GM18909 (cell line): ENCODE results near the gene POLD2.

Experiments
- ATAC-seq: cut with Tn5 transposase; IDR thresholded peaks from one replicate; pipeline ENCODE4 v1.9.1; 2021; ENCODE audit warnings: mild to moderate bottlenecking; ENCODE audit not compliant: unreplicated experiment, poor library complexity

The POLD2 gene

DNA sequence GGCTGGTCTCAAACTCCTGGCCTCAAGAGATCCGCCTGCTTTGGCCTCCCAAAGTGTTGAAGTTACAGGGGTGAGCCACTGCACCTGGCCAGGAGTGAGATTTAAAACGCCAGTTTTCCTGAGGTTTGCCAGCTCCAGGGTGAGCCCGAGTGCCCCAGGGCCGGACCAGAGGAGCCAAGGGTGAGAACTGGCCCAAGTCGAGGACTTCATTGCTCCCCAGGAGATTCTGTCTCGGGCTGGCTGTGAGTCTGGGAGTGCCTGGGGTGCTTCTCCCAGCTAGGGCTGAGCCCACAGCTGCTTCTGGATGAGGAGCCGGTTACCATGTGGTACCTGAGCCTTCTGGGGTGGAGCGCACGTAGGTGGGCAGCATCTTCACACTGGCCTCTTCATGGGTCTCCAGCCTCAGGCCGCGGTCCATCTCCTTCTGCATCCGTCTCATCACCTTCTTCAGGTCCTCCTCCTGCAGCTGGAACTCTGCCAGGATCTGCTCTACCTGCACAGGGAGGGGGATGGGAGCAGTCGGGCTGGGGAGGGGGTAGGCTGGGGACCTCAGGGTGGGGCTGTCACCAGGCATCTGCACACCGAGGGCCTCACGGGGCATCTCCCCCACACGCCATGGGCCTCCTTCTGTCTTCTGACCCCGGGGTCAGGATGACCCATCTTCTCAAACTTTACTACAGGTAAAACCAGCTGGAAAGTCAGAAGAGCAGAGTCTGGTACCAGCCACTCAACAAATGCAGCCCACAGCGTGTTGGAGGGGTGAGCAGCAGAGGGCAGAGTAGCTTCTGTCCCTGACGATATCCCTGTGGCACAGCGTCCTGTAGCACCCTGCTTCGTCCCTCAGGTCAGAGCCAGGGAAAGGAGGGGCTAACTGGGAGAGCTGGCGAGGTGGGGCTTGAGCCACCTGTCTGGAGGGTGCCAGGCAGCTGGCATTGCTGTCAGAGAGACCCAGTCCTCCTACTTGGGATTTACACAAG is 29.9 kb upstream of the POLD2 start:
- ATAC-seq, result no peak

DNA sequence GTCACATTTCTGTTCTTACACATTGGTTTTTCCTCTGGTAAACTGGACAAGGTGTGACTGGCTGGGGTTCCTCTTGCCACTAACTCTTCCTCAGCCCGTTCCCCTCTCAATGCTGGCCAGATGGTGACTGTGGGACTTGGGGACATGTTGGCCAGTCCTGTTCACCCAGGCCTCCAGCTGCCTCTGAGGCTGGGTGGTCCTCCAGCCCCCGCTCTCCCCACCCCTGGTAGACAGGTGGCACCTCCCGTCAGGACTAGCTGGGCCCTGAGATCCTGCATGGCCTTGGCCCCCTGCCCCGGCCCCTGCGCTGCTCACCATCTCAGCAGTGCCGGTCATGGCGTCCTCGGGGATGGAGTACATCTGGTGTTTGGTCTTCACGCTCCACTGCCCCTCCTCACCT is 28.6 kb upstream of the POLD2 start:
- no peak for ATAC-seq

DNA sequence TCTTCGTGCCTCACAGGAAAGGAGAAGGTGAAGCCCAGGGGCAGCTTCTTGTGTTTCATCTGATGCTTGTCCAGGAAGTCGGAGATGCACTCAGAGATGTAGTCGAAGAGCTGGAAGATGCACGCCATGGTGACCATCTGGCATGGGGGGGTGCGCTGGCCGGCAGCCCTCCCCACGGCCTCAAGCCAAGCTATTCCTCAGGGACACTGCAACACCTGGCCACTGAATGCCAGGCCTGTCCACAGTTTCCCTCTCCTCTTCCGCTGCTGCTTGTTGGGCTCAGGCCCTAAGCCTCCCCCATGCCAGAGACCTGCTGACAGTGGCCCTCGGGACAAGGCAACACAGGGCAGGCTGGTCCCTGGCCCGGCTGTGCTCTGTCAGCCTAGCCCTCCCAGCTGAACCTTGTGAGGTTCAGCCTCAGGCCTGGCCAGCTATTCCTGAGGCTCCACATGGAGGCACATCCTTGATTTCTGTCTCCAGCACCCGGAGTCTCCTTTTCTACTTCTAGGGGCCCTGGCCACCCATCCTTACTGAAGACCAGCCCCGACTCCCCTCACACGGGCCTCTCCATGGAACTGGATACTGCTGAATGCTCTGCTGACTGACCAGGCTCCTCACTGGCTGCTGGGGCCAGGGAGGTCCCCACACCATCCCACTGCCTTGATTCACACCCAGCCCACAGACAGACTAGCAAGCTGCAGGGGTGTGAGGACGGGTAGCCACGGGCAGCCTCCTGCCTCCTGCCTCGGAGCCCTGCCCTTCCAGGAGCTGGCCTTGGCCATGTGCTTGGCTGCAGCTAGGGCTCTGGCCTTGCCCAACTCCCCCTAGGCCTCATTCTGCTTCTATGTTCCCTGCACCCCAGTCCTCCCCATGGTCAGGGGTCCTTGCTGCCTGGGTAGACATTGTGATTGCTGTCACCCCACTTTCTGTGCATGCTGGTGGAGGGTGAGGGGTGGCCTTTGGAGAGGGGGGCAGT is 27.9 kb upstream of the POLD2 start:
- no peak for ATAC-seq

DNA sequence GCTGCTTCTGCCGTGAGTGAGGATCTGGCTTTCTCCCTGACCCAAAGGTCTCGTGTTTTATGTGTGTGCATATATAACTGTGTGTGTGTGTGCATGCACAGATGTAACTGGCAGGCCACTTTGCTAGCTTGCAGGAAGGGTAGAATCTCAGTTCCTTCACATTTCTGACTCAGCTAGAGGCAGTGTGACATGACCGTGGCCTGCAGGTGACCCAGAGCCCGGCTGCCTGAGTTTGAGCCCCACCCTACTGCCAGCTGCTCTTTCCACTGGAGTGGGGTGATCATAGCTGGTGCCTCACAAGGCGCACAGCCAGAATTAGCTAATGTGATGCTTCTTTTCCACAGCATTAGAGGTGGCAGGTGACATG is 27.1 kb upstream of the POLD2 start:
- ATAC-seq, result no peak

DNA sequence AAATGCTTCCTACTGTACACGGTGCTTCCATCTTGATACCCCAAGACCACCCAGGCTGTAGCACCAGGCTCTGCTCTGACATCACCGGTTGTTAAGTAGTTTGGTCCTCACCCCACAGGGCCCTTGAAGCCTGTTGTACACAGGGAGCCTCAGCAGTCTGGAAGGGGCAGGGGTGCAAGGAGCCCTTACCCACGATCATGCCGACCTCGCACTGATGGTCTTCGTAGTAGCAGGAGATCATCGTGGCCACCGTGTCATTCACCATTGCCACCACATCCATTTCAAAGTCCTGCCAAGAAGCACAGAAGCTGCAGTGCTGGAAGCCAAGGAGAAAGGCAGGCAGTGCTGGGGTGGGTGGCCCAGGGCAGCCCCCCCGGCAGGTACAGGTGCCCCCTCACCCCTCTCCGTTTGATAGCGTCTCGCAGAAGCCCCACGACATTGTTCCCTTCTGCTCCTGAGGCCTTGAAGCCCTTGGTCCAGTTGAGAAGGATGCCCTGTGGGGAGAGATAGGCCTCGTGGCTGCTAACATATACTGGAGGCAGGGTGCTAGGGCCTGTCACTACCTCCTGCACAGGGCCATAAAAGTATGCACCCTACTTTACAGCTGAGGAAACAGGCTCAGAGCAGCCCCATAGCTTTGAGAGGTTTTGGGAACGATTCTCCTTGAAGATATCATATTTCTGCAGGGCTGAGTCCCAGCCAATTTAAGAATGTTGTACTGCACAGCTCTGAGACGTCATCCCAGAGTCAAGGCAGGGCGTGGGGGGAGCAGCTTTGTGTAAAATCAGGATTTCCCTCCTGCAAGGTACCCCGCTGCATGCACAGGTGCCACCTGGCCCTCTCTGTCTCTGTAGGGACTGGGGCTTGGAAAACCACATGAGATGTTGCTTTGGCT is 26.5 kb upstream of the POLD2 start:
- ATAC-seq, result no peak

DNA sequence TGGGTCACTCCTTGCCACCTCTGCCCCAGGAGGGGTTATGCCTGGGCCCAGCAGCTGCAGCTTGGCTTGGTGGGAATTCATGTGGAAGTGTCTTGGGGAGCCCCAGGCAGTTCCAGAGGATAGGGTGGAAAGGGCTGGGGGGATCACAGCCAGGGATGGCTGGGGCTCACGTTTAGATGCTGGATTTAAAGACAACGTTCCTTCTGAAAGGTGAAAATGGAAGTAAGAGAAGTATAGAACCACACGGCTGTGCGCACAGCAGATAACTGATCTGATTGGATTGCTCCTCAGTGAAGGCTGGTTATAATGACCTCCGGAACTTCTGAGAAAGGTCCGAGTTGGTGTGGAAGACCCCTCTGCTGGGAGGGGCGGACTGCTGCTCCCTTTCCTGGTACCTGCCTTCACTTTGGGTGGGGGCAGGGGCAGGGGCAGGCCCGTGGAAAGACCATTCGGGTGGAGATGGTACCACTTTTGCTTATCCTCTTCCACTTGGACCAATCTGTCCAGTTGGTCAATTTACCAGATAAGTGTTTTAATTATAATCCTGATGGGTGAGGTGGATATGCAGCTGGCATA is 25.7 kb upstream of the POLD2 start:
- no peak for ATAC-seq

DNA sequence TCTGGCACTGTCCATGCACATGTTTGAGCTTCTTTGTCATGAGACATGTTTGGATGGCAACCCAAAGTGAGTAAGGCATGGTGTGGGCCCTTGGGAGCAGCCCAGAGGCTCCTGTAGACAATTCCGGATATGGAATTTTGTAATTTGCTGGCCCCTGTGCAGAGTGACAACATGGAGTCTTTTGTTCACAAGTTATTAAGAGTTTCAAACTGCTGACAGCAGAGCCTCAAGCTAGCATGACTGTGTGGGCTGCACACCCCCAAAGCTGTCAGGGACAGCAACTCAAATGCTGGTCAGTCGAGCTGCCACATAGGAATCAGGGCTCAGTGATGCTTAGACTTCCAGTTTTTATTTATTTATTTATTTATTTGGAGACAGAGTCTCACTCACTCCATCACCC is 24.8 kb upstream of the POLD2 start:
- no peak for ATAC-seq

DNA sequence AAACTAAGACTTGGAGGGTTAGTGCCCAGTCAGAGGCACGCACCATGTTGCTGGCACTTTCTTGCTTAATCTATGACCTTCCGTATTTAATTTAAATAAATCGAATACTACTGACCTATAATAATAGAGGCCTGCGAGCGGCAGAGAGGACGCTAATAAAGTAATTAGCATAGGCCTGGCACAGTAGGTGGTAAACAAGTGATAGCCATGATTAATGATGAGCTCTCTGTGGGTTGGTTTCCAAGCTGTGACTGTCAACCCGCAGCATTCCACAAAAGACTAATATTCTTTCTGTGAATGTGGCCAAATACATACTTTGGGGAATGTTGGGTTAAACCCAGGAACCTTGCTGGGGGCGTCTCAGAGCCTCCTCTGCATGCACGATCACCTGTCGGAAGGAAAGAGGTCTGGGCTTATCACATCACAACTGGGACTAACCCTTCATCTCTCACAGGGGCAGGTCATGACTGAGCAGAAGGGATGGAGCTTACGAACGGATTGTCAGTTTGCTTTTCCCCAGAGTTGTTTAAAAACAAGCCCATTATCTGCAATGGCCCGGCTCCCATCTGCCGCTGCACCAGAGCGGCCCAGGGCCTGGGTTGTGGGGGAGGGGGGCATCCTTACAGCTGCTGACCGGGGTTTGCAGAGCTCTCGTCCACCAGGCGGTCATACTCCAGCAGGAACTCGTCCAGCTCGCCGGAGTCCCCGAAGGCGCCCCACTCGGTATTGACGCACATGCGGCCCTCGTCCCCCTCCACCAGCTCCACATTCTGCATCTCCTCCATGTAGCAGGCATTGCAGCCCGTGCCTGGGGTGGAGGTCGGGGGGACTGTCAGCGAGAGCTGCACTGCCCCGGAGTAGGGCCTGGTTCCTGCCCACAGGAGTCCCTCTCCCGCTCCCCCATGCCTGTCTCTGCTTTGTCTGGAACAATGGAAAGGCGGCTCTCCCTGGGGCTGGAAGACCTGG is 24.0 kb upstream of the POLD2 start:
- no peak for ATAC-seq

DNA sequence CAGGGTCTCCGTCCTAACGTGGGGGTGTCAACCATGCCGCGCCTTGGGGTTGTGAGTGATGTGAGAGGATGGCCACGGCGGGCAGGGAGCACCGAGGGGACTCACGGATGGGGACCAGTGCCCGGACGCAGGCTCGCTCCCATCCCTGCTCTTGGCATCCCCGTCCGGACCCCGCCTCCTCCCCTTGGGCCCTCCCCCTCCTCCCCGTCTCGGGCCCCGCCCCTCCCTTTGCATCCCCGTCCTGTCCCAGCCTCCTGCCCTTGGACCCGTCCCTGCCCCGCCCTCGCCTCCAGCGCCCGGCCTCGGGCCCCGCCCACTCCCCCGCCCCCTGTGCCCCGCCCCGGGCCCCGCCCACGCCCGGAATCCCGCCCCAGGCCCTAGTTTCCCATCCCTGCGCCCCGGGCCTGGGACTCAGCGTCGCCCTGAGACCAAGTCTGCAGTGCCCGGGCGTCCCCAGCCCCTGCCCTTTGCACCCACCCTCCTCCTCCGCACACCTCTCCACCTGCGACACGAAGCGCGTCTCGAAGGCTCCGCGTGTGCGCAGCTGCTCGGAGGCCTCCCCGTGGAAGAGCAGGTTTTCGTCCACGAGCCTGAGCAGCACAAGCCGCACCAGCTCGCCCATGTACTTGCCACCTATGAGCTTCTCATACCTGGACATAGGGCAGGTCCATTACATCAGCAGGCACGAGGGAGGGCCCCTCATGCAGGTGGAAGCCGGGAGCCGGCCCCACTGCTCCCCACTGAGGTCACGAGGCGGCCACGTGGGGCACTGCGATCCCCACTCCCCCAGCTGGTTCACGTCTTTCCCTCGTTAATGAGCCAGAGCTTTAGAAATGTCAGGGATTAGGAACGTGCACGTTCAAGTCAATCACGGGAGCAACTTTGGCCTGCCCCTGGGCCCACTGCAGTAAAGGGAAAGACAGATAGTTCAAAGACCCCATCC is 22.9 kb upstream of the POLD2 start:
- no peak for ATAC-seq

DNA sequence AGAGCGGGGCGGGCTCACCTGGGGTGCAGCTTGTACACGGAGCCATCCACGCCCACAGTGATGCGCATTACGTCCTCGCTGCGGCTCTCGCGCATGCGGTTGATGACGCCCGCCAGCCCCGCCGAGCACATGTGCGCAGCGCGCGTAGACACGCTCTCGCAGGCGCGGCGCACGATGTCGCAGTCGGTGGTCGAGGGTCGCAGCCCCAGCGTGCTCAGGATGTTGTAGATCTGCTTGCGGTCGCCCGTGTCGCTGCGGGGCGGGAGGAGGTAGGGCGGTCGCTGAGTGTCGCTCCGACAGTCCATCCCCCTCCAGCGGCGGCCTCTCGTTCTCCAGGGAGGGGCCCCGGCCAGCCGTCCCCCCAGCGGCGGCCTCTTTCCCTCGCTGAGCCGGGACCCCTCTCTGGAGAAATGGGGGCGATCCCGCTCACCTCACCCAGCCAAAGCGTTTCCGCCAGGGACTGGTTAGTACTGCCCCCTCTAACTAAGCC is 22.2 kb upstream of the POLD2 start:
- ATAC-seq, result no peak

DNA sequence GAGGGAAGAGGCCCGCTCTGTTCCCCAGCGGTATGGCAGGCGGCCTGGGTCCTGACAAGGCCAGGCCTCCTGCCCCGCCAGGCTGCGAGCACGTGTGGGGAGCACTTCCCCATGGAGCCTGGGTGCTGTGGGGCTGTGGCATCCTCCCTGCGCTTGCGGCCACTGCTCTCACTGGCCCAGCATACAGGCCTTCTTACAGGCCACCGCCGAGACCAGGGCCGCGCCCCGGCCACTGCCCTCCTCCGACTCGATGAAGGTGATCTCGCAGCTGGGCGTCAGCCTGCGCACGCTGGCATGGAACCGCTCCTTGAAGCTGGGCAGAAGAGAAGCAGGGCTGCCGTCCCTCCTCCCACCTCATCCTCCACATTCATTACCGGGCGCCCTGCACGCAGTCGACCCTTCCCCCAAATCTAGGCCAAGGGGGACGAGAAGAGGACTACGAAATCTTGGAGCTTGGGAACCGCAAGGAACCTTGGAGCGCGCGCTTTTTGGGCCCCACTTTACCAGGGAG is 21.7 kb upstream of the POLD2 start:
- no peak for ATAC-seq

DNA sequence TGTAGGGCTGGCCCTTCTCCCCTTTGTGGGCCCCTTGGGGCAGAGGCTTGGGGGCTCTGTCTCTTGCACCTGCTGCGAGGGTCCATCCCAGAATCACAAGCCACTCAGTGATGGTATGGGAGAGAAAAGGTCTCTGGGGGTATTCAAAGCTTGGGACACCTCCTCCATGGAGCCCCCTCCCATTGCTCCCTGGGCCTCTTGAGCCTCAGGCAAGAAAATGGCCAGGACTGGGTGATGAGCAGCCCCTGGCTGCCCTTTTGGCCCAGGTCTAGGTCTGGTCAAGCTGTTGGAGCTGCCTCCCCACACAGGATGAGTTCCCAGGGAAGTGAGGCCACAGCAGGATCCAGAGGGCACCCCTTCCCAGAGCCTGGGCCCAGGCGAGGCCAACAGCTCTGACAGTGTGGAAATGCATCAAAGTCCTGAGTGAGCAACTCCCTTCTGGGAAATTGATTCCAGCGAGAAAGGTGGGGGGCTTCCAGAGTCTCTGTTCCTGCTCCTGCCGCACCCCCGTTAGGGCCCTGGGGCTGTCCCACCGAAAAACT is 21.1 kb upstream of the POLD2 start:
- ATAC-seq, result no peak

DNA sequence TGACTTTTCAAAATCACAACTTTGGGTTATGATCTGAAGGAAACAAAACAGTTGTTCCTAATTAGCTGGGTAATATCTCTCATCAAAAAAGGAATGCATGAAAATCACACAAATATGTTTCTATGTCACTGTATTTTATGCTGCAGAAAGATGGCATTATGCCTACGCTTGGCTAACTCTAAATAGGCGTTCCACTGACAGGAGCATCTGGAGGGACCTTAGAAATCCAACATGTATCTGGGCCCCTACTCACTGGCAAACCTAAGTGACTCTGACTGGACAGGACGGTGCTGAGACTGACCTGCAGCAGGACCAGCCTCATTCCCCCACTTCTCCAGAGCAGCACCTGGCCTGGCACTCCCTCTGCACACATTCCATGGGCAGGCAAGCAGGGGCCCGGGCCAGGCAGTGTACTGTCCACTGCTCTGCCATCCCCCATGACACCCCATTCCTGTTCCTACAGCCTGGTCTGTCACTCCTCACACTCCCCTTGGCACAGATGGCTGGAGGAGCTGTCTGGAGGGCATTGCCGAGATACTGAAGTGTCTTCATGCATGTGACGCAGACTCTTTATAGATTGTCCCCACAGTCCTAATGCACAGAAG is 20.4 kb upstream of the POLD2 start:
- no peak for ATAC-seq

DNA sequence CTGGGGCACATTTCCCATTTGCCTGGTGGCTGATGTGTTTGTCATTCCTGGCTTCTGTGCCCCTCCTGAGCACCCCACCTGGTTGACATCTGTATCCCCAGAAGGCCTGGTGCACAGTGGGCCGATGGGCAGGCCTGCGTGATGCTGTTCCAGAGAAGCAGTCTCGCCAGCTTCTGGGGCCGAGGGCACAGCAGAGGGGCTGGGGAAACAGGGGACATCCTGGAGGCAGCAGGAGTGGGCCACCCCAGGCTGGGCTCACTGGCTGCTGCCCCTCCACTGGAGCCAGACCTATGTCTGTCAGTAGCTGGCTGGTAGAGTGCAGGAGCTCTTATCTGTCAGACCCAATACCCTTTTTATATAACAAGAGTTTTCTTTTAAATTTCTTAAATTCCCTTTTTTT is 18.7 kb upstream of the POLD2 start:
- ATAC-seq, result no peak

DNA sequence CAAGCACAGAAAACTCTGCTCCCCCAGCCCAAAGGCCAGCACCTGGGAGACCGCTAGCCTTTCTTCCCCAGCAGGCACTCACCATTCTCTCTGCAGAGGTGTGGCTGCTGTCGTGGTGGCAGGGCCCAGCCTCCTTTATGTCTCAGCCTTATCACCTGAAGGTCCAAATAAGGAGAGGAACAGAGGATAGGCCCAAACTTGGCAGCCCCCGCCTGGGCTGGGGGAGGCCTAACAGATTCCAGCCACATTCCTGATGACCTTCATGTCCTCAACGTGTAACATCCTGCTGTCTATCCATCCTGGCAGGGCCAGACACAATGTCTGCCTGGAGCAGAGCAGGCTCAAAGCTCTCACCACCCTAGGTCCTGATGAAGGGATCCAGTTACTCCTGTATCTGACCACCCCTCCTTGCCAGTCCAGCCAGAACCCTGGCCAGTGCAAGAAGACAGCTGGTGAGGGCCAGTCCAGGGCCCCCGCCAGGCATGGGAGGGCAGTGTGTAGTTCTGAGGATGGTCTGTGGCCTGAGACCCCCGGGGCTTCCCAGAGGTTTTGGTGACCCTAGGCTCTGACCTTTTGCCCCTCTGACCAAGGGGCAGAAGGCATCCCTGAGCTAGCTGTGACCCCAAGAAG is 18.0 kb upstream of the POLD2 start, which contains the start of gene MYL7:
Gene MYL7 (minus strand): TSS at position 112 of the 630 bp plus-strand sequence. CDS start 27 bp downstream, at position 85.
- ATAC-seq, result no peak

DNA sequence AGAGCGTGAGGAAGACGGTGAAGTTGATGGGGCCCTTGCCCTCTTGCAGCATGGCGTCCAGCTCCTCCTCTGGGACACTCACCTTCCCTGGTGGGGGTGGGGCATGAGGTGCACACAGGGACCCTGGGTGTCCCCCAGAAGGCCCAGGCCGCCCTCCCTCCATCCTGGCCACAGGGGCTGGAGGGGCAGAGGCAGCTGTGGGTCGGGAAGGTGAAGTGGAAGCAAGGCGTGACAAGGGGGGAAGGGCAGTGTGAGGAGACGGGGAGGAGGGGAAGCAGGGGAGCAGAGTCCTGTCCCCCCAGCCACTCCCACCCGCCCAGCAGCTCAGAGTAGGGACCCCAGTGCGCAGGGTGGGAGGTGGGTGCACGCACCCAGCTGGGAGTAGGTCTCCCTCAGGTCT is 17.0 kb upstream of the POLD2 start:
- ATAC-seq, result no peak
